ENCODE measurements around the gene L2HGDH. TPM values are rescaled to one million over a fixed set of nuclear protein-coding genes. Genes with fewer than 3 reads are reported as not detected.

Gene L2HGDH
- polyA plus RNA-seq, 1 of the 3 experiments (the other 2 are of a cell fraction), result 8.4 TPM

GRCh38 chr14:50230701-50231474, 81.1 kb downstream of the L2HGDH start (continued):
- TF ChIP-seq USF2 (IDR thresholded peaks at IDR 0.05; ENCODE audit: borderline replicate concordance, low read depth, low read length) (no peak), GATA2 (CRISPR knock-in tag; IDR thresholded peaks at IDR 0.05) (no peak), SIN3A (IDR thresholded peaks at IDR 0.05; ENCODE audit: borderline replicate concordance, low read depth, low read length) (0 out of 2 replicates have a peak, but pooled peaks have one; percentile 62), TEAD4 (IDR thresholded peaks at IDR 0.05; ENCODE audit: borderline replicate concordance, insufficient read depth) (no peak), FOXJ3 (CRISPR knock-in tag; IDR thresholded peaks at IDR 0.05) (no peak), NFIC (IDR thresholded peaks at IDR 0.05; ENCODE audit: borderline replicate concordance) (no peak), PBX3 (IDR thresholded peaks at IDR 0.05) (no peak), CHD2 (IDR thresholded peaks at IDR 0.05; ENCODE audit: low read length, partially characterized antibody) (no peak), EZH2phosphoT487 (IDR thresholded peaks at IDR 0.05; ENCODE audit: borderline replicate concordance, low read depth) (no peak), FOSL2 (IDR thresholded peaks at IDR 0.05; ENCODE audit: borderline replicate concordance, low read depth) (no peak), MXI1 (IDR thresholded peaks at IDR 0.05; ENCODE audit: low read depth, low read length) (peak; percentile 72), RCOR1 (IDR thresholded peaks at IDR 0.05; ENCODE audit: low read length) (no peak), USF1 (IDR thresholded peaks at IDR 0.05; ENCODE audit: borderline replicate concordance, low read depth) (no peak), YY1 (IDR thresholded peaks at IDR 0.05; ENCODE audit: low read depth) (peak; percentile 20; the same call in 1 of the 2 replicates), RAD21 (IDR thresholded peaks at IDR 0.05; ENCODE audit: low read length) (no peak), CTCF (IDR thresholded peaks at IDR 0.05) (no peak), ZBTB33 (IDR thresholded peaks at IDR 0.05; ENCODE audit: borderline replicate concordance, low read depth) (no peak), RXRA (IDR thresholded peaks at IDR 0.05; ENCODE audit: borderline replicate concordance, low read depth) (no peak)
